Measurements from ENCODE around the gene ARID1B. TPM values are rescaled to one million over a fixed set of nuclear protein-coding genes. Genes with fewer than 3 reads are reported as not detected.

Gene ARID1B
- total RNA-seq, 1 donor from 2014 or later = 97.2 TPM

DNA sequence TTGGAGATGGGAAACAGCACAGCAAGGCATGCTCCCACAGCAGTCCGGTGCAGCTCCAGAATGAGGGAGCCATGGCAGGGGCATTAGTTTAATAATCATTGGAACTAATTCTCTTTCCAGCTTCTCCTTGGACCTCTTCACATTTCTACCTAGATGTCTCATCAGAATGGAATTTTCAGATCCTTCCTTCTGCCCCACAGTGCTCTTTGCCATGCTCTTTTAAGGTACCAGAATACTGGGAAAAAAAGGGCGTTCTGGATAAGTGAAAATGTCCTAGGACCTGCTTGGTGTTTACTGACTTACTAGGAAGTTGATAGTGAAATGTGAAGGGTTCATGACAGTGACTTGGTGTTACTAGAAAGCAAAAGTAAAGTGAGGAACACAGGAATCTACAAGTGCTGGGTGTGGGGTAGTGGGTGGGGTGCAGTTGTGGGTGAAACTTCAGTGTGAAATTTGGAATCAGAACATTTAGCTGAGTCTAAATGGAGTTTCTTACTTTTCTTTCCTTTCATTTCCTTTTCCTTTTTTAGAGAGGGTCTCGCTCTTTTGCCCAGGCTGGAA lies 207.1 kb downstream of the ARID1B start:
- H3K9me3 Mint-ChIP-seq = no peaks in the 10 kb centered on the region
- TF ChIP-seq, protein P1, sequence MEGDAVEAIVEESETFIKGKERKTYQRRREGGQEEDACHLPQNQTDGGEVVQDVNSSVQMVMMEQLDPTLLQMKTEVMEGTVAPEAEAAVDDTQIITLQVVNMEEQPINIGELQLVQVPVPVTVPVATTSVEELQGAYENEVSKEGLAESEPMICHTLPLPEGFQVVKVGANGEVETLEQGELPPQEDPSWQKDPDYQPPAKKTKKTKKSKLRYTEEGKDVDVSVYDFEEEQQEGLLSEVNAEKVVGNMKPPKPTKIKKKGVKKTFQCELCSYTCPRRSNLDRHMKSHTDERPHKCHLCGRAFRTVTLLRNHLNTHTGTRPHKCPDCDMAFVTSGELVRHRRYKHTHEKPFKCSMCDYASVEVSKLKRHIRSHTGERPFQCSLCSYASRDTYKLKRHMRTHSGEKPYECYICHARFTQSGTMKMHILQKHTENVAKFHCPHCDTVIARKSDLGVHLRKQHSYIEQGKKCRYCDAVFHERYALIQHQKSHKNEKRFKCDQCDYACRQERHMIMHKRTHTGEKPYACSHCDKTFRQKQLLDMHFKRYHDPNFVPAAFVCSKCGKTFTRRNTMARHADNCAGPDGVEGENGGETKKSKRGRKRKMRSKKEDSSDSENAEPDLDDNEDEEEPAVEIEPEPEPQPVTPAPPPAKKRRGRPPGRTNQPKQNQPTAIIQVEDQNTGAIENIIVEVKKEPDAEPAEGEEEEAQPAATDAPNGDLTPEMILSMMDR (conservative IDR thresholded peaks at IDR 0.05) = no peak
- peaks cover 58% of the 10 kb centered on the region for H3K4me1 Mint-ChIP-seq (ENCODE audit: unreplicated experiment)
- peaks cover under 1% of the 10 kb centered on the region for H3K36me3 Mint-ChIP-seq
- H3K4me3 Mint-ChIP-seq = no peak overlapping the region
- no peak overlapping the region for H3K27ac Mint-ChIP-seq
- no peak for DNase-seq (ENCODE audit: extremely low spot score, unreplicated experiment)
- H3K27me3 Mint-ChIP-seq = no peaks in the 10 kb centered on the region

DNA sequence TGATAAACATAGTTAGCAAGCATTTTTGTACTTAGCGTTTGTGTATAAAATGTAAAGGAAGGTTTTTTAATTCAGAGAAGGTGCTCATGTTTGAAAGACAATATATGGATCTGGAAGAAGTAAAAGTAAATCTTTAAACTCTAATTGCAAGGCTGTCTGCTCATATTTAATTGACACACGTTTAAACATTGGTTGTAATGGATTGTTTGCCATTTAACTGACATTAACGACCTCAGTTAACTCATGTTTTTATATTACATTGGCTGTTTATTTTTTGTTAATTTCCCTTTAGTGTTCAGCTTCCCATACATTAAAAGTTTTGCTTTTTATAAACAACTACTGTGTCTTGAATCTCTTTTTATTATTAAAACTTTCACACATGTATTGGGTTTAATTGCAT lies 208.1 kb downstream of the ARID1B start:
- Mint-ChIP-seq H3K4me3 (no peak overlapping the region), H3K4me1 (ENCODE audit: unreplicated experiment) (peaks cover 57% of the 10 kb centered on the region), H3K36me3 (no peaks in the 10 kb centered on the region), H3K9me3 (no peaks in the 10 kb centered on the region), H3K27me3 (no peaks in the 10 kb centered on the region), H3K27ac (no peak overlapping the region)
- TF ChIP-seq, protein P1 (conservative IDR thresholded peaks at IDR 0.05) = no peak
- no peak for DNase-seq (ENCODE audit: extremely low spot score, unreplicated experiment)

DNA sequence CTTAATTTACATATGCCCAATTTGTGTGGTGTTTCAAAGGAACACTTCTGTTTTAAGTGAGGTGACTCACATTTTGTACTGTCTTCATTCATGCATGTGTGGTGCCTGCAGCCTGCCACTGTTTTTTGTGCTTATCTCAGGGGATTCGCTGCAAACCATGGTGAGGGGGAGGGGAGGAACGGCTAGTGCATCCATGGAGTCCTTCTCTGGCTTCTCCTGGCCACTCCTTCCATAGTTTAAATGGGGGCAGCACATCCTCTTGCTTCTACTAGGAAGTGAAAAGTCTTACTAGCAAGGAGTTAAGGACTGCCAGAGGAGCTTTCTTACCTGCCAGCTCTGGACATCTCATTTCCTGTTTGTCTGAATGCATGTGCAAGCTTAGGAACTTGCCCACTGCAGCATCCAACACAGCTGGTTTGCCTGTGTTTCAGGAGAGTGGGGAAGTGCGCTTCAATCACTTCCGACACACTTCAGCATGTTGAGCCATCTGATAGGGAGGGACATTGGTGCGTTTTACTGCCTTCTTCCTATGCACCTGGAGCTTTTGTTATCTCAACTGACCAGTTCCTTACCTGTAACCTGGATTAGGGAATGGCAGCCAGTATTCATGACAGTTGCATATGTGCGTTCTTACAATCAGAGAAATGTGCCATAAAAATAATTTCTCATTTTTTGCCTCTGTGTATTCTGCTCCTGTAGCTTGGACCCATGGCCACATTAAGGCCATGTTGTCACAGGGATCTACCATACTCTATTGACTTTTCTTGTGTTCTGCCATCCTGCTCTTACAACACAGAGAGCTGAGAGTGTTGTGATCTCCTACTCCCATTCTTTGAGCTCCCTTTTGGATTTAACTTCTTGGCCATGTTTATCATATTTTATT lies 211.3 kb downstream of the ARID1B start:
- H3K9me3 Mint-ChIP-seq = no peaks in the 10 kb centered on the region
- TF ChIP-seq, protein P1 (conservative IDR thresholded peaks at IDR 0.05) = no peak
- peaks cover 41% of the 10 kb centered on the region for H3K4me1 Mint-ChIP-seq (ENCODE audit: unreplicated experiment)
- no peak for DNase-seq (ENCODE audit: extremely low spot score, unreplicated experiment)
- H3K36me3 Mint-ChIP-seq = no peaks in the 10 kb centered on the region
- H3K27ac Mint-ChIP-seq = no peak overlapping the region
- no peaks in the 10 kb centered on the region for H3K27me3 Mint-ChIP-seq
- no peak overlapping the region for H3K4me3 Mint-ChIP-seq

DNA sequence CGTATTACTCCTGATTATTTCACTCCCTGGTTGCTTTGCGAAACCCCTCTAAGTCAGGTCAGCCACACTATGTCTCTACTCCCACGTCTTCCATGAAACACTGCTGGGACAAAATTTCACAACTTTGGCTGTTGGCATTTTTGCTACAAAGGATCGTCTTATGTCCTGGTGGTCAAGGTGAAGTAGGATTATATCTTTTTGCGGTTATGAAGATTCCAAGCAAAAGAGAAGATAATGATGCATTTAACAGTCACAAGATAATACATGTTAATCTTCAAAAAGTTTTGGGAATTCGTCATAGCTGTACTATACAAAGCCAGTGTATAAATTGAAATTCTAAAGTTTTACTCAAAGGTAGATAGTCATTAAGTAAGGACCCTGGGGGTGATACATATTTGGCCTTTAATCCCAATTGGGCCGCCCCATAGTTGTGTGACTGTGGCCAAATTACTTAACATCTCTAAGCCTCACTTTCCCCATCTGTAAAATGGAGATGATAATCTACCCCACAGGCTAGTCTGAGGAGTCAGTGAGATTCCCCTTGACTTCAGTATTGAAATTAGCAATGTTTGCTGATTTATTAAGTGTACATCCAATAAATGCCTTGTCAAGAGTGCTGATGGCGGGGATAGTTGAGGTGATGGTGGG lies 212.1 kb downstream of the ARID1B start:
- H3K27ac Mint-ChIP-seq = no peak overlapping the region
- TF ChIP-seq, protein P1 (conservative IDR thresholded peaks at IDR 0.05) = no peak
- DNase-seq (ENCODE audit: extremely low spot score, unreplicated experiment) = no peak
- no peaks in the 10 kb centered on the region for H3K27me3 Mint-ChIP-seq
- H3K9me3 Mint-ChIP-seq = no peaks in the 10 kb centered on the region
- H3K4me3 Mint-ChIP-seq = no peak overlapping the region
- peaks cover 37% of the 10 kb centered on the region for H3K4me1 Mint-ChIP-seq (ENCODE audit: unreplicated experiment)
- no peaks in the 10 kb centered on the region for H3K36me3 Mint-ChIP-seq

DNA sequence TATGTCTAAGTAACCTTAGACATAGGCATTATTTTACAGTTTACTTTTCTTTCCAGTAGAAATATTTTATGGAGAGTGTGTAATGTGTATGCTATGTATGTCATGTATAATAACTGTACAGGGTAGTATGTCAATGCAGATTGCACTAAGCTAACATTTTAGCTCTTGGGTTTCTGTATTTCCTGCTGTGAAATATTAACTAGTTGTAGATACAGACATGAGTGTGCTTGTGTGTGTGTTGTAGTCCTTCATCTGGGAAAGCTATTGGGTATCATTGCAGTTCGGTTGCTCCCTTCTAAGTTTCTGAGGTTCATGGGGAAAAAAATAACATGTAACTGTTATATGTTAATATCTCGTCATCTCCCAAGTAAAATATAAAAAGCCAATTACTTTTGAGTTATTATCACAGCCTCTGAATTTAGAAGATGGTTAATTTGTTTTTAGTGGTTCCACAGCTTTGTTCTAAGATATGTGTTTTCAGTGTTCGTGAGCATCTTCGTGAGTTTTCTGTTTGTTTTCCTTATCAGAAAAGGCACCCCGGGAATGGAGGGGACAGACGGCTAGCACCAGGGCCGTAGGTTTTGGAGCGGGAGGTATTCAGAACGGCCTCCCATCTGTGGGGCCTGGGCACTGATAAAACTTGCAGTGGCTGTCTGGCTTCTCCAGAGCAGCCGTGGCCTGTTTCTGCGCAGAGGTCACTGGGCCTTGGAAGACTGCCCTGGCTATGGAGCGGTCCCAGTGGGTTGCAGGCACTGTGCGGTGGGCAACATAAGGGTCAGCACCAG lies 215.0 kb downstream of the ARID1B start:
- no peak for DNase-seq (ENCODE audit: extremely low spot score, unreplicated experiment)
- peaks cover 32% of the 10 kb centered on the region for H3K4me1 Mint-ChIP-seq (ENCODE audit: unreplicated experiment)

More for the DNA sequence above, 215.0 kb downstream of the ARID1B start:
- Mint-ChIP-seq H3K36me3 (no peaks in the 10 kb centered on the region), H3K27ac (peak overlapping the region; percentile 25), H3K9me3 (no peaks in the 10 kb centered on the region), H3K27me3 (no peaks in the 10 kb centered on the region), H3K4me3 (no peak overlapping the region)
- TF ChIP-seq, protein P1 (conservative IDR thresholded peaks at IDR 0.05) = no peak
